ENCODE results near the gene ADARB2.

The ADARB2 gene

DNA sequence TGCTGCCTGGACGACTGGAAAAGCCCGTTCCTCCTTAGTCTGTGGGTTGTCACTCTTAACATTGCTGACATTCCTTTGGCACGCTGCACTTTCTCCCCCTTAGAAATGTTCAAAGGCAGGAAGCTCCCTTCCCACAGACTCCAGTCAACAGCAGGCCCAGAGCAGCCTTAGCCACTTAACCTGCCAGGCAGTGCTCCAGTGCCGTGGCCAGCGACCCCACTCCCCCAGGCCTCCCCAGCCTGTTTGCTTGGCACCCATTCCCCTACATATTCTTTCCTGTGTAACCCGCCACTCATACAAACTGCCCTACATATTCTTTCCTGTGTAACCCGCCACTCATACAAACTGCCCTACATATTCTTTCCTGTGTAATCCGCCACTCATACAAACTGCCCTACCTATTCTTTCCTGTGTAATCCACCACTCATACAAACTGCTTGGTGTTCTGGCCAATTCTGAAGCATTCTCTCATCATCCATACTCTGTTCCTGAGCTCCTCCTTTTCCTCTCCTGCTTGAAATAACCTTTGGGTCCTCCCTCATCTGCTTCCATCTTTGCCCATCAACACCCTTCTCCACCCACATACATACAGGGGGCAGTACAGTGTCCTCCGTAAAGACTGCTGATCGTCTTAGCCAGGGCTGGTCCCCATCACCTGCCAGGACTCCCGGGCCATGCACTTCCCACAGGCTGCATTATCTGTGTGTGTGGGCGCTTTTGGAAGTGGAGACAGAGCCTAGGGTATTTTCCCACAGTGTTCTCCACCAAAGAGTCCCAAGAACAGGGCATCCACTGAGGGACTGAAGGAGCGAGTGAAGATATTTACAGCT lies 57.3 kb downstream of the ADARB2 start:
- DNase-seq = no peak
- Histone ChIP-seq H3K36me3 (no peaks in the 10 kb centered on the region), H3K27me3 (0 out of 2 replicates have a peak, but pooled peaks cover 2% of the 10 kb centered on the region), H3K9me3 (no peaks in the 10 kb centered on the region), H3K4me3 (ENCODE audit: low read depth, low read length) (no peak overlapping the region), H3K4me1 (no peaks in the 10 kb centered on the region)
- TF ChIP-seq, protein P1, sequence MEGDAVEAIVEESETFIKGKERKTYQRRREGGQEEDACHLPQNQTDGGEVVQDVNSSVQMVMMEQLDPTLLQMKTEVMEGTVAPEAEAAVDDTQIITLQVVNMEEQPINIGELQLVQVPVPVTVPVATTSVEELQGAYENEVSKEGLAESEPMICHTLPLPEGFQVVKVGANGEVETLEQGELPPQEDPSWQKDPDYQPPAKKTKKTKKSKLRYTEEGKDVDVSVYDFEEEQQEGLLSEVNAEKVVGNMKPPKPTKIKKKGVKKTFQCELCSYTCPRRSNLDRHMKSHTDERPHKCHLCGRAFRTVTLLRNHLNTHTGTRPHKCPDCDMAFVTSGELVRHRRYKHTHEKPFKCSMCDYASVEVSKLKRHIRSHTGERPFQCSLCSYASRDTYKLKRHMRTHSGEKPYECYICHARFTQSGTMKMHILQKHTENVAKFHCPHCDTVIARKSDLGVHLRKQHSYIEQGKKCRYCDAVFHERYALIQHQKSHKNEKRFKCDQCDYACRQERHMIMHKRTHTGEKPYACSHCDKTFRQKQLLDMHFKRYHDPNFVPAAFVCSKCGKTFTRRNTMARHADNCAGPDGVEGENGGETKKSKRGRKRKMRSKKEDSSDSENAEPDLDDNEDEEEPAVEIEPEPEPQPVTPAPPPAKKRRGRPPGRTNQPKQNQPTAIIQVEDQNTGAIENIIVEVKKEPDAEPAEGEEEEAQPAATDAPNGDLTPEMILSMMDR (IDR thresholded peaks at IDR 0.05; ENCODE audit: low read depth, low read length) = no peak

GRCh38 chr10:1678084-1678483 lies 59.2 kb downstream of the ADARB2 start:
- Histone ChIP-seq H3K27me3 (0 out of 2 replicates have a peak, but pooled peaks cover 2% of the 10 kb centered on the region), H3K4me1 (no peaks in the 10 kb centered on the region), H3K4me3 (ENCODE audit: low read depth, low read length) (no peak overlapping the region), H3K36me3 (no peaks in the 10 kb centered on the region), H3K9me3 (no peaks in the 10 kb centered on the region)
- no peak for DNase-seq
- TF ChIP-seq, protein P1 (IDR thresholded peaks at IDR 0.05; ENCODE audit: low read depth, low read length) = no peak

GRCh38 chr10:1677307-1677939 lies 59.9 kb downstream of the ADARB2 start:
- no peak for DNase-seq
- H3K4me3 ChIP-seq (ENCODE audit: low read depth, low read length) = no peak overlapping the region
- H3K36me3 ChIP-seq = no peaks in the 10 kb centered on the region
- H3K9me3 ChIP-seq = no peaks in the 10 kb centered on the region
- H3K27me3 ChIP-seq = 0 out of 2 replicates have a peak, but pooled peaks cover 2% of the 10 kb centered on the region
- no peaks in the 10 kb centered on the region for H3K4me1 ChIP-seq
- TF ChIP-seq, protein P1 (IDR thresholded peaks at IDR 0.05; ENCODE audit: low read depth, low read length) = no peak

DNA sequence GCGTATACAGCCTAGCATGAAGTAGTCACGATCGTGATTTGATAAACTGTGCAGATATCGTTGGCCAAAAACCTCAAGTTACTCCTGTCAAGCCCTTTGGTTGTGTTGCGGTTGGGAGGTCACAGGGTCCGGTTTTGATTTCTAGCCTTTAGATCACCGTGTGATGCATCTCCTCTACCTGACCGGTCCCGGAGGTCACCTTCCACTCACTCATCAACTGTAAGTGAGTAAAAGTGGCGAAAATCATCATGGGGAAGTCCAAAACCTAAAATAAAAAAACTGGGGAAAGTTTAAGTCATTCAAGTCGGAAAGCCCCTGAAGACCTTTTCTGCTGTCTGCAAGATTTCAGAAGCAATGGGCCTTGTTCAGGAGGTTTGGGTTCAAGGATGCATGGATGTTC lies 62.8 kb downstream of the ADARB2 start:
- H3K36me3 ChIP-seq = no peaks in the 10 kb centered on the region
- no peak for DNase-seq
- peaks cover 9% of the 10 kb centered on the region; the same call in 1 of the 2 replicates for H3K27me3 ChIP-seq
- TF ChIP-seq, protein P1 (IDR thresholded peaks at IDR 0.05; ENCODE audit: low read depth, low read length) = no peak
- no peaks in the 10 kb centered on the region for H3K4me1 ChIP-seq
- H3K4me3 ChIP-seq (ENCODE audit: low read depth, low read length) = no peak overlapping the region
- H3K9me3 ChIP-seq = no peaks in the 10 kb centered on the region

DNA sequence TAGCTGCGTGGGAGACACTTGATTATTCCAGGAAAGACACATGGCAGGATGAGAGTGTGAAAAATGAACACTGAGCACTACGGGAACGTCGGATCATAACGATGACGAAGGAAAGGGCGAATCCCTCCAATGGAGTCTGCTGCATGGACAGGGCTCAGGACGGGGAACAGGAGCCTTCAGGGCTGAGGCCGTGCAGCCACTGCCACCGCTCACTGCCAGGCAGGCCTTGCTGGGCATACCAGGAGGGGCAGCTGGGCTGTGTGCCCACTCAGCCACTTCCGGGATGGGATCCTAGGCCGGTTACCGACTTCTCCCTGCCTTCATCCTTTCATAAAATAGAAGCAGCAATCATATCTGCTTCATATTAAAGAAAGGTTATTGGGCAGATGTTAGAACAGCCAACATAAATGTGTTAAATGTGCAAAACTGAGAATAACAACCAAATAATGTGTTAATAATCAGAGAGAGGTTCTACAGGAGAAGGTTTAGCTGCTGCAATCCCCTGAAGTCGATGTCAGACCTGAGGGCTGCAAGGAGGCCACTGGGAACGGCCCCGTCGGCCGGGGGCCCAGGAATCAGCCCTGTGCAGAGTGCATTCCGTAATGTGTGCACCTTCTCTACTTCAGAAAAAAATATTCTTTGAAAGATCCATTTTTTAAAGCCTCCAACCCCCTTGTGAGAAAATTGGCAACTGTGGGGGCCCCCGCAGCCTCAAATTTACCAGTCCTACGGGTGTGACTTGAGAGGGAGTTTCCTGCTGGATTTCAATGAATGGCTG lies 63.6 kb downstream of the ADARB2 start:
- Histone ChIP-seq H3K36me3 (no peaks in the 10 kb centered on the region), H3K27me3 (peaks cover 9% of the 10 kb centered on the region; the same call in 1 of the 2 replicates), H3K9me3 (no peaks in the 10 kb centered on the region), H3K4me3 (ENCODE audit: low read depth, low read length) (no peak overlapping the region), H3K4me1 (no peaks in the 10 kb centered on the region)
- TF ChIP-seq, protein P1 (IDR thresholded peaks at IDR 0.05; ENCODE audit: low read depth, low read length) = no peak
- DNase-seq = no peak

All from BE2C (cell line).